Thyroid gland (tissue), 4 donors: Measurements from ENCODE around the gene KCTD10.

Source experiments
- POLR2A ChIP-seq, 2 donors: fragments of 450-650 bp; IDR thresholded peaks; one replicate each; pipeline ENCODE4 v1.6.1; 2017; ENCODE audit warnings: antibody characterized with exemption in 2 of 2, mild to moderate bottlenecking in 2 of 2, moderate library complexity in 1 of 2
- TF ChIP-seq, protein P1 (sequence below), 6 experiments: fragments of 200-600 bp in 3 of 6; fragments of 450-650 bp in 3 of 6; sonication (generic) in 3 of 6; IDR thresholded peaks; one replicate each; pipeline ENCODE4 v1.5.1; 2016 to 2019; ENCODE audit warnings: antibody characterized with exemption in 6 of 6, mild to moderate bottlenecking in 2 of 6, inconsistent platforms in 1 of 6, moderate library complexity in 1 of 6

- TF ChIP-seq, protein P1, sequence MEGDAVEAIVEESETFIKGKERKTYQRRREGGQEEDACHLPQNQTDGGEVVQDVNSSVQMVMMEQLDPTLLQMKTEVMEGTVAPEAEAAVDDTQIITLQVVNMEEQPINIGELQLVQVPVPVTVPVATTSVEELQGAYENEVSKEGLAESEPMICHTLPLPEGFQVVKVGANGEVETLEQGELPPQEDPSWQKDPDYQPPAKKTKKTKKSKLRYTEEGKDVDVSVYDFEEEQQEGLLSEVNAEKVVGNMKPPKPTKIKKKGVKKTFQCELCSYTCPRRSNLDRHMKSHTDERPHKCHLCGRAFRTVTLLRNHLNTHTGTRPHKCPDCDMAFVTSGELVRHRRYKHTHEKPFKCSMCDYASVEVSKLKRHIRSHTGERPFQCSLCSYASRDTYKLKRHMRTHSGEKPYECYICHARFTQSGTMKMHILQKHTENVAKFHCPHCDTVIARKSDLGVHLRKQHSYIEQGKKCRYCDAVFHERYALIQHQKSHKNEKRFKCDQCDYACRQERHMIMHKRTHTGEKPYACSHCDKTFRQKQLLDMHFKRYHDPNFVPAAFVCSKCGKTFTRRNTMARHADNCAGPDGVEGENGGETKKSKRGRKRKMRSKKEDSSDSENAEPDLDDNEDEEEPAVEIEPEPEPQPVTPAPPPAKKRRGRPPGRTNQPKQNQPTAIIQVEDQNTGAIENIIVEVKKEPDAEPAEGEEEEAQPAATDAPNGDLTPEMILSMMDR (IDR thresholded peaks at IDR 0.05): no peak
- no peak for TF ChIP-seq POLR2A (IDR thresholded peaks at IDR 0.05)
These were observed 13.0 kb upstream of the KCTD10 start for GRCh38 chr12:109489955-109490565.
